ENCODE data around the gene ZNF275. TPM values are rescaled to one million over a fixed set of nuclear protein-coding genes. Genes with fewer than 3 reads are reported as not detected.

ZNF275 gene
- total and polyA plus RNA-seq, 10 of the 15 experiments (the other 5 are each of a cell fraction or from before 2014, with no cell fraction given) = 1.3 to 17.4 (median 6.2) TPM

DNA sequence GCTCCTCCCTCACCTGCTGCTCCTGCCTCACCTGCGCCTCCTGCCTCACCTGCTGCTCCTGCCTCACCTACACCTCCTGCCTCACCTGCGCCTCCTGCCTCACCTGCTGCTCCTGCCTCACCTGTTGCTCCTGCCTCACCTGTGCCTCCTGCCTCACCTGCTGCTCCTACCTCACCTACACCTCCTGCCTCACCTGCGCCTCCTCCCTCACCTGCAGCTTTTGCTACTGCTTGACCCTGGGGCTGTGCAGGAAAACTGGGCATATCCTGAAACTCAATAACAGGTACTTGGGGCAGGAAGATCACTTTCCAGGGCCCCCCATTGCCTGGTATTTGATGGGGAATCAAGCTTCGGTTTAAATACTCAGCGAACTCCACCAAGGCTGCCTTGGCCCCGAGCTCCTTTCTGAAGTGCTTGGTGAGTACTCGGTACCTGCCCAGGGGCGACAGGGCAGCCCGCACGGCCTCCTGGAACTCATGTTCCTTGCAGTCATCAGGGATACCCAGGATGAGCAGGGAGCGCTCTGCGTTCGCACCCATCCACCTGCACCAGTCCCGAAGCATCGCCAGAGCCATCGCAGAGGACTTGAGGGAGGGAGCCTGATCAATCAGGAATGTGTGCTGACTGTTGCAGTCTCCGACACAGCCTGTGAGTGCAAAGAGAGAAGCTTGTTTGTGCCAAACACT, 64.5 kb downstream of the ZNF275 start:
- TF ChIP-seq, protein P1, sequence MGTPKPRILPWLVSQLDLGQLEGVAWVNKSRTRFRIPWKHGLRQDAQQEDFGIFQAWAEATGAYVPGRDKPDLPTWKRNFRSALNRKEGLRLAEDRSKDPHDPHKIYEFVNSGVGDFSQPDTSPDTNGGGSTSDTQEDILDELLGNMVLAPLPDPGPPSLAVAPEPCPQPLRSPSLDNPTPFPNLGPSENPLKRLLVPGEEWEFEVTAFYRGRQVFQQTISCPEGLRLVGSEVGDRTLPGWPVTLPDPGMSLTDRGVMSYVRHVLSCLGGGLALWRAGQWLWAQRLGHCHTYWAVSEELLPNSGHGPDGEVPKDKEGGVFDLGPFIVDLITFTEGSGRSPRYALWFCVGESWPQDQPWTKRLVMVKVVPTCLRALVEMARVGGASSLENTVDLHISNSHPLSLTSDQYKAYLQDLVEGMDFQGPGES (IDR thresholded peaks at IDR 0.05) = no peak
- no peak for TF ChIP-seq ZZZ3 (IDR thresholded peaks at IDR 0.05; ENCODE audit: control insufficient read depth, insufficient read length, low read depth)
- TF ChIP-seq BHLHE40 (IDR thresholded peaks at IDR 0.05; ENCODE audit: borderline replicate concordance in 1 of 2, low read depth in 2 of 2, low read length in 1 of 2) = no peak
- TF ChIP-seq NFYB (IDR thresholded peaks at IDR 0.05; ENCODE audit: insufficient read depth, low read depth, low read length) = no peak
- no peak for TF ChIP-seq ESRRA (IDR thresholded peaks at IDR 0.05; ENCODE audit: low read length)
- TF ChIP-seq CBX5 (IDR thresholded peaks at IDR 0.05; ENCODE audit: low read depth) = no peak
- TF ChIP-seq, protein P2, sequence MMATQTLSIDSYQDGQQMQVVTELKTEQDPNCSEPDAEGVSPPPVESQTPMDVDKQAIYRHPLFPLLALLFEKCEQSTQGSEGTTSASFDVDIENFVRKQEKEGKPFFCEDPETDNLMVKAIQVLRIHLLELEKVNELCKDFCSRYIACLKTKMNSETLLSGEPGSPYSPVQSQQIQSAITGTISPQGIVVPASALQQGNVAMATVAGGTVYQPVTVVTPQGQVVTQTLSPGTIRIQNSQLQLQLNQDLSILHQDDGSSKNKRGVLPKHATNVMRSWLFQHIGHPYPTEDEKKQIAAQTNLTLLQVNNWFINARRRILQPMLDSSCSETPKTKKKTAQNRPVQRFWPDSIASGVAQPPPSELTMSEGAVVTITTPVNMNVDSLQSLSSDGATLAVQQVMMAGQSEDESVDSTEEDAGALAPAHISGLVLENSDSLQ (IDR thresholded peaks at IDR 0.05) = no peak
- TF ChIP-seq, protein P3, sequence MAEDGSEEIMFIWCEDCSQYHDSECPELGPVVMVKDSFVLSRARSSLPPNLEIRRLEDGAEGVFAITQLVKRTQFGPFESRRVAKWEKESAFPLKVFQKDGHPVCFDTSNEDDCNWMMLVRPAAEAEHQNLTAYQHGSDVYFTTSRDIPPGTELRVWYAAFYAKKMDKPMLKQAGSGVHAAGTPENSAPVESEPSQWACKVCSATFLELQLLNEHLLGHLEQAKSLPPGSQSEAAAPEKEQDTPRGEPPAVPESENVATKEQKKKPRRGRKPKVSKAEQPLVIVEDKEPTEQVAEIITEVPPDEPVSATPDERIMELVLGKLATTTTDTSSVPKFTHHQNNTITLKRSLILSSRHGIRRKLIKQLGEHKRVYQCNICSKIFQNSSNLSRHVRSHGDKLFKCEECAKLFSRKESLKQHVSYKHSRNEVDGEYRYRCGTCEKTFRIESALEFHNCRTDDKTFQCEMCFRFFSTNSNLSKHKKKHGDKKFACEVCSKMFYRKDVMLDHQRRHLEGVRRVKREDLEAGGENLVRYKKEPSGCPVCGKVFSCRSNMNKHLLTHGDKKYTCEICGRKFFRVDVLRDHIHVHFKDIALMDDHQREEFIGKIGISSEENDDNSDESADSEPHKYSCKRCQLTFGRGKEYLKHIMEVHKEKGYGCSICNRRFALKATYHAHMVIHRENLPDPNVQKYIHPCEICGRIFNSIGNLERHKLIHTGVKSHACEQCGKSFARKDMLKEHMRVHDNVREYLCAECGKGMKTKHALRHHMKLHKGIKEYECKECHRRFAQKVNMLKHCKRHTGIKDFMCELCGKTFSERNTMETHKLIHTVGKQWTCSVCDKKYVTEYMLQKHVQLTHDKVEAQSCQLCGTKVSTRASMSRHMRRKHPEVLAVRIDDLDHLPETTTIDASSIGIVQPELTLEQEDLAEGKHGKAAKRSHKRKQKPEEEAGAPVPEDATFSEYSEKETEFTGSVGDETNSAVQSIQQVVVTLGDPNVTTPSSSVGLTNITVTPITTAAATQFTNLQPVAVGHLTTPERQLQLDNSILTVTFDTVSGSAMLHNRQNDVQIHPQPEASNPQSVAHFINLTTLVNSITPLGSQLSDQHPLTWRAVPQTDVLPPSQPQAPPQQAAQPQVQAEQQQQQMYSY (CRISPR knock-in tag; IDR thresholded peaks at IDR 0.05) = no peak
- no peak for TF ChIP-seq FOXK2 (IDR thresholded peaks at IDR 0.05)
- no peak for TF ChIP-seq NBN (IDR thresholded peaks at IDR 0.05)
- TF ChIP-seq, protein P4, sequence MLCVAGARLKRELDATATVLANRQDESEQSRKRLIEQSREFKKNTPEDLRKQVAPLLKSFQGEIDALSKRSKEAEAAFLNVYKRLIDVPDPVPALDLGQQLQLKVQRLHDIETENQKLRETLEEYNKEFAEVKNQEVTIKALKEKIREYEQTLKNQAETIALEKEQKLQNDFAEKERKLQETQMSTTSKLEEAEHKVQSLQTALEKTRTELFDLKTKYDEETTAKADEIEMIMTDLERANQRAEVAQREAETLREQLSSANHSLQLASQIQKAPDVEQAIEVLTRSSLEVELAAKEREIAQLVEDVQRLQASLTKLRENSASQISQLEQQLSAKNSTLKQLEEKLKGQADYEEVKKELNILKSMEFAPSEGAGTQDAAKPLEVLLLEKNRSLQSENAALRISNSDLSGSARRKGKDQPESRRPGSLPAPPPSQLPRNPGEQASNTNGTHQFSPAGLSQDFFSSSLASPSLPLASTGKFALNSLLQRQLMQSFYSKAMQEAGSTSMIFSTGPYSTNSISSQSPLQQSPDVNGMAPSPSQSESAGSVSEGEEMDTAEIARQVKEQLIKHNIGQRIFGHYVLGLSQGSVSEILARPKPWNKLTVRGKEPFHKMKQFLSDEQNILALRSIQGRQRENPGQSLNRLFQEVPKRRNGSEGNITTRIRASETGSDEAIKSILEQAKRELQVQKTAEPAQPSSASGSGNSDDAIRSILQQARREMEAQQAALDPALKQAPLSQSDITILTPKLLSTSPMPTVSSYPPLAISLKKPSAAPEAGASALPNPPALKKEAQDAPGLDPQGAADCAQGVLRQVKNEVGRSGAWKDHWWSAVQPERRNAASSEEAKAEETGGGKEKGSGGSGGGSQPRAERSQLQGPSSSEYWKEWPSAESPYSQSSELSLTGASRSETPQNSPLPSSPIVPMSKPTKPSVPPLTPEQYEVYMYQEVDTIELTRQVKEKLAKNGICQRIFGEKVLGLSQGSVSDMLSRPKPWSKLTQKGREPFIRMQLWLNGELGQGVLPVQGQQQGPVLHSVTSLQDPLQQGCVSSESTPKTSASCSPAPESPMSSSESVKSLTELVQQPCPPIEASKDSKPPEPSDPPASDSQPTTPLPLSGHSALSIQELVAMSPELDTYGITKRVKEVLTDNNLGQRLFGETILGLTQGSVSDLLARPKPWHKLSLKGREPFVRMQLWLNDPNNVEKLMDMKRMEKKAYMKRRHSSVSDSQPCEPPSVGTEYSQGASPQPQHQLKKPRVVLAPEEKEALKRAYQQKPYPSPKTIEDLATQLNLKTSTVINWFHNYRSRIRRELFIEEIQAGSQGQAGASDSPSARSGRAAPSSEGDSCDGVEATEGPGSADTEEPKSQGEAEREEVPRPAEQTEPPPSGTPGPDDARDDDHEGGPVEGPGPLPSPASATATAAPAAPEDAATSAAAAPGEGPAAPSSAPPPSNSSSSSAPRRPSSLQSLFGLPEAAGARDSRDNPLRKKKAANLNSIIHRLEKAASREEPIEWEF (IDR thresholded peaks at IDR 0.05; ENCODE audit: insufficient replicate concordance, low read depth, low read length) = no peak
- no peak for TF ChIP-seq GABPA (IDR thresholded peaks at IDR 0.05; ENCODE audit: low read depth)
- Histone ChIP-seq H3K4me1 (ENCODE audit: control insufficient read depth, insufficient read depth, low read length) (no peaks in the 10 kb centered on the region), H3K79me2 (ENCODE audit: control insufficient read depth, insufficient read depth, low read length) (no peaks in the 10 kb centered on the region), H2AFZ (ENCODE audit: control insufficient read depth, low read depth, low read length) (no peak overlapping the region), H3K27ac (ENCODE audit: control insufficient read depth, insufficient read depth) (no peak overlapping the region), H3K4me2 (ENCODE audit: control insufficient read depth, insufficient read depth) (no peak overlapping the region), H3K9me3 (replicated peaks; ENCODE audit: control insufficient read depth, insufficient read depth, low read length) (no peaks in the 10 kb centered on the region; the same call in 2 of the 3 replicates), H4K20me1 (ENCODE audit: control insufficient read depth, insufficient read depth) (no peaks in the 10 kb centered on the region), H3K4me3 (no peak overlapping the region), H3K36me3 (ENCODE audit: control insufficient read depth in 2 of 2, insufficient read depth in 2 of 2, low read length in 1 of 2) (no peaks in the 10 kb centered on the region), H3K9ac (ENCODE audit: control insufficient read depth, insufficient read depth, low read length) (no peak overlapping the region), H3K27me3 (replicated peaks in 1 of 2; ENCODE audit: control insufficient read depth in 2 of 2, insufficient read depth in 2 of 2, low read length in 1 of 2) (no peaks in the 10 kb centered on the region)
- WGBS (ENCODE audit: insufficient coverage, insufficient replicate concordance, low lambda C conversion rate, missing lambda C conversion rate) = 76% methylated on average over 17 of the region's 17 CpGs
- CTCF ChIA-PET = interaction anchor here (0.6 to 1.8 kb wide), 3 partner anchors 32 to 114 kb away, joined by 3 to 6 read pairs (median 3); no protein-coding TSS in a partner anchor
- in situ Hi-C loops (cut with MboI) (no loop called here), intact Hi-C loops (cut with micrococcal nuclease; ENCODE audit: unreplicated experiment) (no loop called here)
- RAD21 ChIA-PET (ENCODE audit: unreplicated experiment) = no interaction called here
- BruUV-seq (replicated peaks) = no TSS peak
- DNase-seq (ENCODE audit: low read depth, low spot score) (no peak), FAIRE-seq (no peak), ATAC-seq (no peak)
- POLR2A ChIA-PET = no interaction called here
- SMC1A ChIA-PET (ENCODE audit: uncharacterized antibody, unreplicated experiment) = no interaction called here
